Breast epithelium (tissue), 3 donors: ENCODE measurements around the gene GASK1B.

Experiments
- POLR2AphosphoS5 ChIP-seq, 3 donors: sonication (generic); formaldehyde crosslinking; IDR thresholded peaks; one replicate each; pipeline ENCODE4 v1.6.1; 2017; ENCODE audit warnings: antibody characterized with exemption in 3 of 3
- TF ChIP-seq, protein P1 (sequence below), 3 donors: fragments of 450-650 bp; IDR thresholded peaks; one replicate each; pipeline ENCODE4 v1.5.1; 2016 to 2017; ENCODE audit warnings: antibody characterized with exemption in 3 of 3, mild to moderate bottlenecking in 3 of 3, moderate library complexity in 3 of 3

DNA sequence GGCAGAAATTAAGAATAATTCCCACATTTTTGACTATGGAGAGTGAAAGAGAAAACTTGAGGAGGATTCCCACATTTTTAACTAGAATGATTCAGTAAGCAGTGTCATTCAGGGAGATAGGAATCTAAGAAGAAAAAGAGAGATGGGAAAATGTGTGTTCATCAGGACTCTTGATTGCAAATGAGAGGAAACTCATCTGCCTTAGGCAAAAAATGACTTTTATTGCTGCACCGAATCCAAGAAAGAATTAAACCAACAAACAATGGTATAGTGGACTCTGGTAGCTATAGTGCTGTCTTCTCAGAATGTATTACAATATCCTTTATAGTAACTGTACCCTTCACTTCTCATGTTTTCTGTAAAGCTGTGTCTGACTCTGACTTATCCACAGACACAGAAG is 22.5 kb upstream of the GASK1B start:
- TF ChIP-seq, protein P1, sequence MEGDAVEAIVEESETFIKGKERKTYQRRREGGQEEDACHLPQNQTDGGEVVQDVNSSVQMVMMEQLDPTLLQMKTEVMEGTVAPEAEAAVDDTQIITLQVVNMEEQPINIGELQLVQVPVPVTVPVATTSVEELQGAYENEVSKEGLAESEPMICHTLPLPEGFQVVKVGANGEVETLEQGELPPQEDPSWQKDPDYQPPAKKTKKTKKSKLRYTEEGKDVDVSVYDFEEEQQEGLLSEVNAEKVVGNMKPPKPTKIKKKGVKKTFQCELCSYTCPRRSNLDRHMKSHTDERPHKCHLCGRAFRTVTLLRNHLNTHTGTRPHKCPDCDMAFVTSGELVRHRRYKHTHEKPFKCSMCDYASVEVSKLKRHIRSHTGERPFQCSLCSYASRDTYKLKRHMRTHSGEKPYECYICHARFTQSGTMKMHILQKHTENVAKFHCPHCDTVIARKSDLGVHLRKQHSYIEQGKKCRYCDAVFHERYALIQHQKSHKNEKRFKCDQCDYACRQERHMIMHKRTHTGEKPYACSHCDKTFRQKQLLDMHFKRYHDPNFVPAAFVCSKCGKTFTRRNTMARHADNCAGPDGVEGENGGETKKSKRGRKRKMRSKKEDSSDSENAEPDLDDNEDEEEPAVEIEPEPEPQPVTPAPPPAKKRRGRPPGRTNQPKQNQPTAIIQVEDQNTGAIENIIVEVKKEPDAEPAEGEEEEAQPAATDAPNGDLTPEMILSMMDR (IDR thresholded peaks at IDR 0.05) = no peak
- no peak for TF ChIP-seq POLR2AphosphoS5 (IDR thresholded peaks at IDR 0.05)
